A673 (cell line): ENCODE measurements around the gene FAM209B.

Experiments
- CTCF ChIP-seq: fragments of 300-800, 200-600 bp; sonication (generic); conservative IDR thresholded peaks from 2 replicates; pipeline ENCODE4 v1.5.1; 2017; ENCODE audit warnings: low read depth, mild to moderate bottlenecking, antibody characterized with exemption, low read length, moderate library complexity, mixed read lengths
- EZH2 ChIP-seq: fragments of 200-600 bp; sonication (generic); IDR thresholded peaks from 2 replicates; pipeline ENCODE4 v1.6.1; 2017; ENCODE audit warnings: borderline replicate concordance, low read depth, mild to moderate bottlenecking, mixed read lengths, antibody characterized with exemption, low read length; ENCODE audit not compliant: poor library complexity, severe bottlenecking

GRCh38 chr20:56540415-56540814, 7.4 kb downstream of the FAM209B start:
- TF ChIP-seq CTCF (no peak), EZH2 (no peak)
